ENCODE results near the gene ITGAV.

- TF ChIP-seq POLR2A (IDR thresholded peaks at IDR 0.05) = no peak
- no peak for TF ChIP-seq EP300 (IDR thresholded peaks at IDR 0.05)
- TF ChIP-seq CTCF (IDR thresholded peaks at IDR 0.05) = no peak
Observed at GRCh38 chr2:186559848-186560247, 30.0 kb upstream of the ITGAV start.

Measured in sigmoid colon (tissue), 4 donors.